SK-N-SH (cell line): Measurements from ENCODE around the gene C1QTNF5. TPM values are rescaled to one million over a fixed set of nuclear protein-coding genes. Genes with fewer than 3 reads are reported as not detected.

ENCODE experiments used
- polyA plus RNA-seq, 3 experiments: library from polyadenylated mRNA; depleted of rRNA; stranded (reverse); fragments of >200 nt; gene quantifications; 2 replicates each; pipeline ENCODE4 v1.2.3, GENCODE V29; 2012
- small RNA-seq, 7 experiments: library from RNA; depleted of rRNA; stranded (forward); fragments of <200 nt; gene quantifications; one replicate each; pipeline ENCODE3, GENCODE V24; 2012

Gene C1QTNF5
- polyA plus RNA-seq, 1 of the 3 experiments (the other 2 are of a cell fraction) = 0.71 TPM

Small RNA genes within 50 kb of the gene (small RNA-seq; reads per million reads assigned to genes)
- gene RF01225 (0 to 0.26 (median 0) reads per million in 7 experiments), gene RNU6-262P (0 to 0.10 (median 0) reads per million in 7 experiments)

Other genes with a start within 250 kb of the C1QTNF5 start
- gene DPAGT1, start 239.0 kb downstream of the C1QTNF5 start, polyA plus RNA-seq (2012; rRNA removed) = 99.5 and 128 TPM in 2 replicates
- 7.6 and 8.6 TPM in 2 replicates for gene C2CD2L, start 233.5 kb downstream of the C1QTNF5 start, polyA plus RNA-seq (2012; rRNA removed)
- 21.8 and 36.1 TPM in 2 replicates for gene HINFP, start 219.3 kb downstream of the C1QTNF5 start, polyA plus RNA-seq (2012; rRNA removed)
- 0.50 and 0.72 TPM in 2 replicates for gene ABCG4, start 191.8 kb downstream of the C1QTNF5 start, polyA plus RNA-seq (2012; rRNA removed)
- gene NLRX1, start 172.2 kb downstream of the C1QTNF5 start, polyA plus RNA-seq (2012; rRNA removed) = 13.7 and 13.8 TPM in 2 replicates
- gene NHERF4, start 155.4 kb downstream of the C1QTNF5 start, polyA plus RNA-seq (2012; rRNA removed) = not detected in 2 replicates
- 9.5 and 10.4 TPM in 2 replicates for gene CBL, start 134.5 kb downstream of the C1QTNF5 start, polyA plus RNA-seq (2012; rRNA removed)
- 22.8 and 28.4 TPM in 2 replicates for gene MCAM, start 23.8 kb downstream of the C1QTNF5 start, polyA plus RNA-seq (2012; rRNA removed)
- gene RNF26, start 6.4 kb downstream of the C1QTNF5 start, polyA plus RNA-seq (2012; rRNA removed) = 26.6 and 31.9 TPM in 2 replicates
- not detected in 2 replicates for gene MFRP, start 5.8 kb upstream of the C1QTNF5 start, polyA plus RNA-seq (2012; rRNA removed)
- 0.81 and 0.97 TPM in 2 replicates for gene USP2, start 40.8 kb upstream of the C1QTNF5 start, polyA plus RNA-seq (2012; rRNA removed)
- gene THY1, start 82.3 kb upstream of the C1QTNF5 start, polyA plus RNA-seq (2012; rRNA removed) = 1,091 and 1,905 TPM in 2 replicates